ENCODE measurements around the gene DGKB. TPM values are rescaled to one million over a fixed set of nuclear protein-coding genes. Genes with fewer than 3 reads are reported as not detected.

The DGKB gene
- total RNA-seq, 4 donors from 2014 or later = 0.78 to 2.5 (median 1.5) TPM

GRCh38 chr7:14934839-14935238, 32.3 kb upstream of the DGKB start:
- Histone ChIP-seq H3K4me3 (no peak overlapping the region), H3K9me3 (no peaks in the 10 kb centered on the region), H3K27ac (no peak overlapping the region), H3K27me3 (no peaks in the 10 kb centered on the region), H3K36me3 (no peaks in the 10 kb centered on the region), H3K4me1 (peaks cover 0 to 4% (median 0%) of the 10 kb centered on the region in 4 donors)
- DNase-seq (ENCODE audit: low spot score in 2 of 2) = no peak
- 81 to 82% methylated on average over 3 of the region's 3 CpGs for WGBS, 2 donors
- no peak for TF ChIP-seq POLR2A (IDR thresholded peaks at IDR 0.05)
- no peak for TF ChIP-seq EP300 (IDR thresholded peaks at IDR 0.05)
- TF ChIP-seq CTCF (IDR thresholded peaks at IDR 0.05) = no peak

- Histone ChIP-seq H3K36me3 (no peaks in the 10 kb centered on the region), H3K9me3 (no peaks in the 10 kb centered on the region), H3K27me3 (no peaks in the 10 kb centered on the region), H3K4me3 (no peak overlapping the region), H3K4me1 (peaks cover 0 to 4% (median 0%) of the 10 kb centered on the region in 4 donors), H3K27ac (no peak overlapping the region)
- no peak for DNase-seq (ENCODE audit: low spot score in 2 of 2)
- 94 to 98% methylated on average over 4 of the region's 4 CpGs for WGBS, 2 donors
- no peak for TF ChIP-seq POLR2A (IDR thresholded peaks at IDR 0.05)
- no peak for TF ChIP-seq CTCF (IDR thresholded peaks at IDR 0.05)
- TF ChIP-seq EP300 (IDR thresholded peaks at IDR 0.05) = no peak
Observed at GRCh38 chr7:14931511-14932215, 29.1 kb upstream of the DGKB start.

- TF ChIP-seq EP300 (IDR thresholded peaks at IDR 0.05) = no peak
- TF ChIP-seq CTCF (IDR thresholded peaks at IDR 0.05) = no peak
- no peak for TF ChIP-seq POLR2A (IDR thresholded peaks at IDR 0.05)
- 34 to 51% methylated on average over 1 of the region's 1 CpG for WGBS, 2 donors
- DNase-seq (ENCODE audit: low spot score in 2 of 2) = no peak
Observed at GRCh38 chr7:14924398-14924797, 21.8 kb upstream of the DGKB start.

GRCh38 chr7:14911077-14911476, 8.5 kb upstream of the DGKB start:
- TF ChIP-seq CTCF (IDR thresholded peaks at IDR 0.05) = no peak
- H3K9me3 ChIP-seq = no peaks in the 10 kb centered on the region

More at GRCh38 chr7:14924398-14924797, 21.8 kb upstream of the DGKB start:
- no peak overlapping the region for H3K4me3 ChIP-seq
- H3K27me3 ChIP-seq = no peaks in the 10 kb centered on the region
- H3K4me1 ChIP-seq = no peaks in the 10 kb centered on the region
- no peak overlapping the region for H3K27ac ChIP-seq
- no peaks in the 10 kb centered on the region for H3K9me3 ChIP-seq
- no peaks in the 10 kb centered on the region for H3K36me3 ChIP-seq

GRCh38 chr7:14908697-14909096, 6.1 kb upstream of the DGKB start:
- no peak for DNase-seq (ENCODE audit: low spot score in 2 of 2)
- H3K4me1 ChIP-seq = peaks cover 0 to 2% (median 0%) of the 10 kb centered on the region in 4 donors
- no peak overlapping the region for H3K27ac ChIP-seq
- H3K4me3 ChIP-seq = no peak overlapping the region
- TF ChIP-seq CTCF (IDR thresholded peaks at IDR 0.05) = no peak
- no peaks in the 10 kb centered on the region for H3K36me3 ChIP-seq
- H3K9me3 ChIP-seq = no peaks in the 10 kb centered on the region
- H3K27me3 ChIP-seq = no peaks in the 10 kb centered on the region

More at GRCh38 chr7:14911077-14911476, 8.5 kb upstream of the DGKB start:
- no peaks in the 10 kb centered on the region for H3K27me3 ChIP-seq
- no peak overlapping the region for H3K4me3 ChIP-seq
- no peak for DNase-seq (ENCODE audit: low spot score in 2 of 2)
- H3K4me1 ChIP-seq = no peaks in the 10 kb centered on the region
- no peak overlapping the region for H3K27ac ChIP-seq
- H3K36me3 ChIP-seq = no peaks in the 10 kb centered on the region
